ENCODE measurements around the gene ZNF414.

DNA sequence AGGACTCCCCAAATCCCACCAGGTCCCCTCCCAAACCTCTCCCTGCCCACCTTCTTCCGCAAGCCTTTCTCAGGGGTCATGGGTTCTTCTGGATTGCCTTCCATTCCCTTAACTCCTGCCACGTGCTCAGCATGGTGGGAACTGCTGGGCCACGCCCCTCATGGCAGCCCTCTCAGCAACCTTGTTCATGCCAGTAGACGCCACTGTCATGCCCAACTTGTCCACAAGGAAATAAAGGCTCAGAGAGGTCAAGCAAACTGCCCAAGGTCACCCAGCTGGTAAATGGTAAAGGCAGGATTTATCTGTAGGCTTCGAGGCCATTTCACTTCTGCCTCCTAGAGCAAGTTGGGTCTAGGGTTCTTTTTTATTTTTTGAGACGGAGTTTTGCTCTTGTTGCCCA, 22.4 kb downstream of the ZNF414 start:
- TF ChIP-seq, protein P1, sequence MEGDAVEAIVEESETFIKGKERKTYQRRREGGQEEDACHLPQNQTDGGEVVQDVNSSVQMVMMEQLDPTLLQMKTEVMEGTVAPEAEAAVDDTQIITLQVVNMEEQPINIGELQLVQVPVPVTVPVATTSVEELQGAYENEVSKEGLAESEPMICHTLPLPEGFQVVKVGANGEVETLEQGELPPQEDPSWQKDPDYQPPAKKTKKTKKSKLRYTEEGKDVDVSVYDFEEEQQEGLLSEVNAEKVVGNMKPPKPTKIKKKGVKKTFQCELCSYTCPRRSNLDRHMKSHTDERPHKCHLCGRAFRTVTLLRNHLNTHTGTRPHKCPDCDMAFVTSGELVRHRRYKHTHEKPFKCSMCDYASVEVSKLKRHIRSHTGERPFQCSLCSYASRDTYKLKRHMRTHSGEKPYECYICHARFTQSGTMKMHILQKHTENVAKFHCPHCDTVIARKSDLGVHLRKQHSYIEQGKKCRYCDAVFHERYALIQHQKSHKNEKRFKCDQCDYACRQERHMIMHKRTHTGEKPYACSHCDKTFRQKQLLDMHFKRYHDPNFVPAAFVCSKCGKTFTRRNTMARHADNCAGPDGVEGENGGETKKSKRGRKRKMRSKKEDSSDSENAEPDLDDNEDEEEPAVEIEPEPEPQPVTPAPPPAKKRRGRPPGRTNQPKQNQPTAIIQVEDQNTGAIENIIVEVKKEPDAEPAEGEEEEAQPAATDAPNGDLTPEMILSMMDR (IDR thresholded peaks at IDR 0.05): no peak
- TF ChIP-seq POLR2A (IDR thresholded peaks at IDR 0.05): no peak
